NAMALWA (cell line): ENCODE results near the gene BICRAL.
A peak's percentile ranks its signal among the peaks of the same experiment; 100 is the strongest.
"Not testable (repeated sequence)": the region's sequence is repeated elsewhere in the genome, so short reads cannot be mapped to it uniquely, and the experiment has no call there.

ENCODE experiments used
- DNase-seq: peaks from one replicate; pipeline ENCODE4 v3.0.0-alpha.2; 2015; ENCODE audit warnings: low spot score

BICRAL gene

DNA sequence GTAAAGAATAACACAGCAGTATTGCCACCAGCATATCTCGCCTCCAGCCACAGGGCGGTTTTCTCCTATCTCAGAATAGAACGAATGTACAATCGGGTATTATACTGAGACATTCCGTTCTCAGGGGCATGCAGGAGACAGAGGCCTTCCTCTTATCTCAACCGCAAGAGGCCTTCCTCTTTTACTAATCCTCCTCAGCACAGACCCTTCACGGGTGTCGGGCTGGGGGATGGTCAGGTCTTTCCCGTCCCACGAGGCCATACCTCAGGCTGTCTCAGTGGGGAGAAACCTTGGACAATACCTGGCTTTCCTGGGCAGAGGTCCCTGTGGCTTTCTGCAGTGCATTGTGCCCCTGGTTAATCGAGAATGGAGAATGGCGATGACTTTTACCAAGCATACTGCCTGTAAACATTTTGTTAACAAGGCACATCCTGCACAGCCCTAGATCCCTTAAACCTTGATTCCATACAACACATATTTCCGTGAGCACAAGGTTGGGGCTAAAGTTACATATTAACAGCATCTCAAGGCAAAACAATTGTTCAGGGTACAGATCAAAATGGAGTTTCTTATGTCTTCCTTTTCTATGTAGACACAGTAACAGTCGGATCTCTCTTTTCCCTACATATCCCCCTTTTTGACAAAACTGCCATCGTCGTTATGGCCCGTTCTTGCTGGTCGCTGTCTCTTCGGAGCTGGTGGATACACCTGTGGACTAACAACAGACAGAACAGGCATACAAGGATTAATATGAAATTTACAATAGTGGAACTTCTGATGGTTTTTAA lies 112.4 kb downstream of the BICRAL start:
- DNase-seq: not testable (repeated sequence)

DNA sequence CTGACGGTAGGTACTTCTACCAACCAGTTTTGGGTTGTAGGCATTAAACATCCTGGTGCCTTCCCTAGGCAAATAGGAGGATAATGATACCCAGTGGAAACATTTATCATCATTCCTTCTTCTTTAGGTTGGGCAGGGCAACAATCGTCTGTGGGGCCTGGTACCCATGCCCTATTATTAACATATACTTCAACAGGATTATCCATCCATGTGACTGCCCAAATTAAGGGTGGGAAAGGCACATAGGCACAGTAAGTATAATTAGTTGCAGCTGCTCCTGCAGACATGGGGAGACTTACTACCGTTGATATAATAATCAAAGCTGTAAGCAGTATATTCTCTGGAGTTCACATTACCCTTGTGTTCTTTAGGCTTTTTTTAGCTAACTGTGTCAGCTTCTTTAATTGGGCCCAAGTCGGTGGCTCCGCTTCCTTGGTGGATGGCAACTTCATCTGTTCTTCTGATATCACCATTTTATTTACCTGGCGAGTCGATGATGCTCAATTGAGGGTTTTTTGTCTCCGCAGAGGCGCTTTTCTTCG lies 114.4 kb downstream of the BICRAL start:
- DNase-seq: no peak

DNA sequence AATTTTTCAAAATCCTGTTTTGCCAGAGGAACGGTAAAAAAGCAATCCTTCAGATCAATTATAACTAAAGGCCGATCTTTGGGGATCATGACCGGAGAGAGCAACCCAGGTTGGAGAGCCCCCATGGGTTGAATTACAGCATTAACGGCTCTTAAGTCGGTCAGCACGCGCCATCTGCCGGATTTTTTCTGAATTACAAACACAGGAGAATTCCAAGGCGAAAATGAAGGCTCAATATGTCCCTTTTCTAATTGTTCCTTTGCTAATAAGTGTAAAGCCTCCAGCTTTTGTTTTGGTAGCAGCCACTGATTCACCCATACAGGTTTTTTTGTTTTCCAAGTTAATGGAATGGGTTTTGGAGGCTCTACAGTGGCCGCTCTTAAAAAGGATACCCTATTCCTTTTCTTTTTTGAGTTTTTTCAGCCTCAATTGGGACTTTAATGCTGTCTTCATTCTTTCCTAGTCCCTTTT lies 117.1 kb downstream of the BICRAL start:
- DNase-seq: peak; percentile 84

DNA sequence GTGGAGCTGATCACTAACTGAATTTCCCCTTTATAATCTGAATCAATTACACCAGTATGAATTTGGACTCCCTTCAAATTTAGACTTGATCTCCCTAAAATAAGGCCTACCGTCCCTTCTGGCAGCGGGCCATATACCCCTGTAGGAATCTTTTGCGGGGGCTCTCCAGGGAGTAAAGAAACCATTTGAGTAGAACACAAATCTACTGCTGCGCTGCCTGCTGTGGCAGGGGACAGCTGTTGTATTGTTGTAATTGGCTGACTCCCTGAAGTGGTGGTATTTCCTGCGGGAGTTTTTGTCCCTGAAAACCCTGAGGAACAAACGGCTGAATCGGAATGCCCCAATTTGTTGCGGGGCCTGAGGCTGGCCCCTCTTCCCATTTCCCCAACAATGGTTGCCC lies 118.0 kb downstream of the BICRAL start:
- DNase-seq: no peak

DNA sequence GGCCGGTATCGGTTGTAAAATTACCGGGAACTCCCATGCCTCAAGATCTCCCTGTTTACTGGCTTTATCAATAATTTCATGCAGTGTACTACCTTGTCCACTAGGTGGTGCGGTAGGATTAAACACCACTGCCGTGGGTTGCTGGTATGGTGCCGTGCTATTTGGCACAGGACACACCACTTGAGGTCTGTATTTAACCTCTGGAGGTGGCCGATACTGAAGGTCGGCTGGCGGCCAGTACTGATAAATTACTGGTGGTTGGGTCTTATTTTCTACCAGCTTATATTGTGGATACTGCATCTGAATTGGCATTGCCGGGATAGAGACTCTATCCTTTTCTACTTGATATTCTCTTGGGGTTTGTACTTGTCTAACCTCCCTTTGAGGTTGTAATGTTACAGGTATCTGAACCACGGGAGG lies 119.7 kb downstream of the BICRAL start:
- DNase-seq: peak; percentile 91

DNA sequence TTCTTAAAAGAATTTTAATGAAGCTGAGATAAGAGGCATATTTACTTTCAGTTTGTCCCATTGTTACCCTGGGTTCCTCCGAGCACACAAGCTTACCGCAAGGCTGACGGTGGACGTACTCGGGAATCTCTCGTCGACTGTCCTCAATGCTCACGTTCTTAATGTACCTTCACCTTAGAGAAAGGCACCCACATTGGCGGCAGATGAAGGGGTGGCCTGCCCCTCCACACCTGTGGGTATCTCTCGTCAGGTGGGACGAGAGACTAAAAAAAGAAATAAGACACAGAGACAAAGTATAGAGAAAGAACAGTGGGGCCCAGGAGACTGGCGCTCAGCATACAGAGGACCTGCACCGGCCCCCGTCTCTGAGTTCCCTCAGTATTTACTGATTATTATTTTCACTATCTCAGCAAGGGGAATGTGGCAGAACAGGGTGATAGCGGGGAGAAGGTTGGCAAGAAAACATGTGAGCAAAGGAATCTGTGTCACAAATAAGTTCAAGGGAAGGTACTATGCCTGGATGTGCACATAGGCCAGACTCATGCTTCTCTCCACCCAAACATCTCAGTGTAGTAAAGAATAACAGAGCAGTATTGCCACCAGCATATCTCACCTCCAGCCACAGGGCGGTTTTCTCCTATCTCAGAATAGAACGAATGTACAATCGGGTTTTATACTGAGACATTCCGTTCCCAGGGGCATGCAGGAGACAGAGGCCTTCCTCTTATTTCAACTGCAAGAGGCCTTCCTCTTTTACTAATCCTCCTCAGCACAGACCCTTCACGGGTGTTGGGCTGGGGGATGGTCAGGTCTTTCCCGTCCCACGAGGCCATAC lies 120.8 kb downstream of the BICRAL start:
- not testable (repeated sequence) for DNase-seq

DNA sequence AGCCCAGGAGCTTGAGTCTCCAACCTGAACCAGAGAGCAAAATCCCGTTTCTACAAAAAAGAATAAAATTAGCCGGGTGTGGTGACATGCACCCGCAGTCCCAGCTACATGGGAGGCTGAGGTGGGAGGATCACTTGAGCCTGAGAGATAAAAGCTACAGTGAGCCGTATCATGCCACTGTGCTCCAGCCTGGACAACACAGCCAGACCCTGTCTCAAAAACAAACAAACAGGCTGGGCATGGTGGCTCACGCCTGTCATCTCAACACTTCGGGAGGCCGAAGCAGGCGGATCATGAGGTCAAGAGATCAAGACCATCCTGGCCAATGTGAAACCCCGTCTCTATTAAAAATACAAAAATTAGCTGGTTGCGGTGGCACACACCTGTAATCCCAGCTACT lies 122.6 kb downstream of the BICRAL start:
- DNase-seq: no peak

DNA sequence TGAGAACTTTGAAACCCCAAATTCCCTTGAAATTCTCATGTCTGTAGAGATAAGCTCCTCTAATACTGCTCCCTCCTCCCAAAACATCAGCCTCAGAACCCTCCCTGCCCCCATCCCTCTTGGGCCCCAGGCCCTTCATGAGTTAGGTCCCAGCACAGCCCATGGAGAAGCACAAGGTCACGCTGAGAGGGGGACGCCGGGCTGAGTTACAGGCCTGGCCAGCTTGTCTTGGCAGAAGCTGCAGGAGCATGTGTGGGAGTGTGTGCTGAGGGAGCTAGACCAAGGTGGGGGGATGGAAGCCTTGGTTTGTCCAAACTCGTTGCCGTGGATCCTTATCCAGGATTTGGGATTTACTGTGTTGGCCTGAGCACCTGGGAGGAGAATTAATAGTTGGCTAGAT lies 125.5 kb downstream of the BICRAL start:
- no peak for DNase-seq

DNA sequence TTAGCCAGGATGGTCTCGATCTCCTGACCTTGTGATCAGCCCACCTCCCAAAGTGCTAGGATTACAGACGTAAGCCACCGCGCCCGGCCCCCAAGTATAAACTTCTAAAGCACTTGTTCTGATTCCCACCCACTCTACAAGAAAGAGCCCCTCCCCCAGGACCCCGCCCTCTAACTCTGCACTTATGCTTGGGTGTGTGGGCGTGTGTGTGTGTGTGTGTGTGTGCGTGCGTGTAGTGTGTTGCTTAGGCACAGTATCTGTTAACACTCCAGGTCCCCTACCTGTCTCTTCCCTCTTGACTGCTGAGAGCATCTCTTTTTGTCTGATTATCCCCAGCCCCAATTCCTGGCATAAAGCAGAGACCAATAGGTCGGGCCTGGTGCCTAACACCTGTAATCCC lies 128.0 kb downstream of the BICRAL start:
- DNase-seq: no peak

DNA sequence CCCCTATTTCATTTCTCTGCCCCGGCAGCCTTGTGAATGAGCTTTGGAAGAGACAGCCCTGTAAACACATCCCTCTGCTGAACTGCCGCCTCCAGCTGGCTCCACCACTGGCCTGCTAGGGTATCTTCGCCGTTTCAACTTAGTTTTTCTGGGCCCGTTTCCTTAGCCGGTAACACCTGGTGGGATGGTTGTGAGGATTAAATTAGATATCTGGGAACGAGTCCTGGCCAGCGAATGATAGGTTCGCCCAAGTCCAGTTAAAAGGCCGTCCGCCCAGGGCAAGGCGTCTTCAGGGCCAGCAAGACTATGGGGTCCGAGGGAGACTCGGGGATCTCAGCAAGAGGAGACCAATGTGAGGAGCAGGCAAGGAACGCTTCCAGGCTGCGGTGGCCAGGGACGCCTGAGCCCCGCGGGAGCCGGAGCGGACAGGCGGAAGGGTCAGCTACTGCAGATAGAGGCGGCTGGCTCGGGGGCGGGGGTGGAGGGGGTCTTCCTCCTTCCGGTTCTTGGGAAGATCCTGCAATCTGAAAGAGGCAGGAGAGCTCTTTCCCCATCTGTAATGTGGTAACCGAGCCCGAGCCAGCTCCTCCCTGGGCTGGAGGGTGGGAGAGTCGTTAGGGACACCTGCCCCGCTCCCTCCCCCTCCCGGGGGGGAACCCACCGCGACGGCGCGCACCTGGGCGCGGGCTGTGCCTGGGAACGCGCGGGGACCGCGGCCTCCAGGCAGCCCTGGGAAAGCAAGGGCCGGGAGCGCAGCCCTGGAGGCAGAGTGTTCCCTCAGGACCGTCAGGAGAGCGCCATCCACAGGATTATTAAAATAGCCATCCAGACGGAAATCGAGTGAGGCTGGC lies 129.5 kb downstream of the BICRAL start:
- no peak for DNase-seq

DNA sequence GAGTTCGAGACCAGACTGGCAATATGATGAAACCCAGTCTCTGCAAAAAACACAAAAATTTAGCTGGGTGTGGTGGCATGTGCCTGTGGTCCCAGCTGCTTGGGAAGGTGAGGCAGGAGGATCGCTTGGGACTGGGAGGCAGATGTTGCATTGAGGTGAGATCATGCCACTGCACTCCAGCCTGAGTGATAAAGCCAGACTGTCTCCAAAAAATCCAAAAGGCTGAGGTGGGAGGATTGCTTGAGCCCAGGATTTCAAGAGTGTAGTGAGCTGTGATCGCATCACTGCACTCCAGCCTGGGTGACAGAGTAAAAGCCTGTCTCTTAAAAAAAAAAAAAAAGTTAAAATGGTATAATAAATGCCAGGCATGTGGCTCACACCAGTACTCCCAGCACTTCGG lies 132.7 kb downstream of the BICRAL start:
- peak; percentile 24 for DNase-seq

DNA sequence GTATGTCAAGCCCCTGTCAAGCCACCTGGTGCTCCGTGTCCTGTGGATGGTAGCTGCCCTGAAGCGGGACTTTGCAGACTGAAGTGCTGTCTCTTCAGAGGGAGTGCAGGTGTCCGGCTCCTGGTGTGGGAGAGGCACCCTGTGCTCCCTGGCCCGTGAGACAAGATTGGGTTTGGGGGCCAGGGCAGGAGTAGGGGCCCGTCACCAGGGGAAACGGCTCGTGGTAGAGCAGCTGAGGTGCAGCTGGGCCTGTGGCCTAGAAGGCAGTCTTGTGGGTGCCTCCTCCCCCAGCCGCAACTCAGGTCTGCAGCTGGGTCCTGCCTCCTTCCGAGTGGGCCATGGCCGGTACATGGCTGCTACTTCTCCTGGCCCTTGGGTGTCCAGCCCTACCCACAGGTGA lies 133.9 kb downstream of the BICRAL start, which contains the start of gene PTCRA:
Gene PTCRA, plus strand, starts transcription at position 322 of the 400 bp plus-strand sequence. Its CDS starts 17 bp downstream, at position 339.
- DNase-seq: peak; percentile 87

DNA sequence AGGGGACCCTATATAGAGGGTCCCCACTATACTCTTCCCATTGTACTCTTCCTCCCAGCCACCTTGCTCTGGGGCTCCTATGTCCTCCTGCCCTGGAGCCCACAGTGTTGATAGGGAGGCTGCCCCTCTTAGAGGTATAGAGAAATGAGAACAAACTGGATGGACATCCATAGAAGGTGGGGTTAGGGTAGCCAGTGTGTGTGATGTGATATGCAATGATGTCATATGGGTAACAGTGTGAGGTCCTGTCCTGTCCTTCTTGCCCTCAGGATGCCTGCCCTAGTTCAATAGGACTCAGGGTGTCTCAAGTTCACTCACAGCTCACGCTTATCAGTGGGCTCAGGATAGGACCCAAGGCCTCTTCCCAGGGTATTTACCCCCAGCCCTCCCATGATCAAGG lies 134.4 kb downstream of the BICRAL start:
- no peak for DNase-seq
